ENCODE measurements around the gene MRPS2.
A peak's percentile ranks its signal among the peaks of the same experiment; 100 is the strongest.
"Not testable (repeated sequence)": the region's sequence is repeated elsewhere in the genome, so short reads cannot be mapped to it uniquely, and the experiment has no call there.

MRPS2 gene

DNA sequence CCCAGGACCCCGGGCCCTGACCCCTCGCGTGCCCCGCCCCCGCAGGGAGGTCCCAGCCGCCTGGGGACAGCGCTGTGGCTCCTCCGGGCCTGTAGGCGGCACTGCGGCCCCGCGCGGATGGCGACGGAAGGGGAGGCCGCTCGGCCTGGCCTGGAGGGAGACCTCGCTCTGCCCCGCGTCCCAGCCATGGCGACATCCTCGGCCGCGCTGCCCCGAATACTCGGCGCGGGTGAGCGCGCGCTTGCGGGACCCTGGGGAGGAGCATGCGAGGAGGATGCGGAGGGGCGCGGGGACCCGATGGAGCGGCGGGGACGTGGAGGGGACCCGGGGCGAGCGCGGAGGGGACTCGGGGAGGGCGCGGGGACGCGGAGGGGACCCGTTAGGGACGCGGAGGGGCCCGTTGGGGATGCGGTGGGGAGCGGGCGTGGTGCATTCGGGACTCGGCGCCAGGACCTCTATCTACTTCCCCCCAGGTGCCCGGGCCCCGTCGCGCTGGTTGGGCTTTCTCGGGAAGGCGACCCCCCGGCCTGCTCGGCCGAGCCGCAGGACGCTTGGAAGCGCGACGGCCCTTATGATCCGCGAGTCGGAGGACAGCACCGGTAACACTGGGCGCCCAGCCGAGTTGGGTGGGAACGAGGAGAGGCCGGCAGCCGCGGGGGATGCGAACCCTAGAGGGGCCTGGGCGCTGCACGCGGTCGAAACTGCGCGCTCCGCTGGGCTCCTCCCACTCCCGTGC, at the start of gene MRPS2:
MRPS2 (plus strand) TSS at position 158 of the 736 bp plus-strand sequence; CDS start at position 187, 29 bp downstream.
- peak; percentile 88 for DNase-seq (ENCODE audit: low read depth, low spot score)

DNA sequence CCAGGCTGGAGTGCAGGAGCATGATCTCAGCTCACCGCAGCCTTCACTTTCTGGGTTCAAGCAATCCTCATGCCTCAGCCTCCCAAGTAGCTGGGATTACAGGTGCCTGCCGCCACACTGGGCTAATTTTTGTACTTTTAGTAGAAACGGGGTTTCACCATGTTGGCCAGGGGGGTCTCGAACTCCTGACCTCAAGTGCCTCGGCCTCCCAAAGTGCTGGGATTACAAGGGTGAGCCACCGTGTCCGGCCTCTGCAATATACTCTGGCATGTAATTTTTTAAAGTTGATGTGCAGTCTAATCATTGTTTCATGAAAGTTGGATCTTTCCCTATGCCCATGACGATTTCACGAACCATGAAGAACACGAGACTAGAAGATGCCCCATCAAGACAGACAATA, 49.5 kb upstream of the MRPS2 start:
- no peak for DNase-seq (ENCODE audit: low read depth, low spot score)

DNA sequence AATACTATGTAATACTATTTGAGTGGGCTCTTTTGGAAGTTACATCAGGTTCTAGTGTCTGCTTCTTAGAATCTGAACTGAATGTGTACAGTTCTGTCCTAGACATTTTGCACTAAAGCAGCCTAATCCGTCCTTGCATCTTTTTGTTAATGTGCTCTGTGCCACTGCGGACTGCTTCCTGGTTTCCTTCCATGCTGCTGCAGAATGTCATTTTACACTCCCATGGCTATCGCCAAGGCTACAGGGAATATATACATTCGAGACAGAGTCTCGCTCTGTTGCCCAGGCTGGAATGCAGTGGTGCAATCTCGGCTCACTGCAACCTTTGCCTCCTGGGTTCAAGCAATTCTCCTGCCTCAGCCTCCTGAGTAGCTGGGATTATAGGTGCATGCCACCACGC, 48.6 kb upstream of the MRPS2 start:
- not testable (repeated sequence) for DNase-seq (ENCODE audit: low read depth, low spot score)

DNA sequence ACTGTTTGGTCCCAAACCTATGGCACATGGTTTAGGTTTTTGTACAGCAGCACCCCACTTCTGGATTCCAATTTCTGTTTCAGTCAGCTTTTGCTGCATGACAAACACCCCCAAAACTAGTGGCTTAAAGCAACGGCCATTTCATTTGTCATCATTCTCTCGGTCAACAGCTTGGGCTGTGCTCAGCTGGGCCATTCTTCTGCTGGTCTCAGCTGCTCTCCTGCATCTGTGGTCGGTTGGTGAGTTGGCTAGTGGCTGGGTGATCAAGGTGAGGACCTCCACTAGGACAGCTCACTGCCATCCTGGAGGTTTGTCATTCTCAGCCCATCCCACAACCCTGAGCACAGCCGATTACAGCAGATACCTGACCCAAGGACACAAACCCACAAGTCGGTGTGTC, 45.7 kb upstream of the MRPS2 start:
- no peak for DNase-seq (ENCODE audit: low read depth, low spot score)

DNA sequence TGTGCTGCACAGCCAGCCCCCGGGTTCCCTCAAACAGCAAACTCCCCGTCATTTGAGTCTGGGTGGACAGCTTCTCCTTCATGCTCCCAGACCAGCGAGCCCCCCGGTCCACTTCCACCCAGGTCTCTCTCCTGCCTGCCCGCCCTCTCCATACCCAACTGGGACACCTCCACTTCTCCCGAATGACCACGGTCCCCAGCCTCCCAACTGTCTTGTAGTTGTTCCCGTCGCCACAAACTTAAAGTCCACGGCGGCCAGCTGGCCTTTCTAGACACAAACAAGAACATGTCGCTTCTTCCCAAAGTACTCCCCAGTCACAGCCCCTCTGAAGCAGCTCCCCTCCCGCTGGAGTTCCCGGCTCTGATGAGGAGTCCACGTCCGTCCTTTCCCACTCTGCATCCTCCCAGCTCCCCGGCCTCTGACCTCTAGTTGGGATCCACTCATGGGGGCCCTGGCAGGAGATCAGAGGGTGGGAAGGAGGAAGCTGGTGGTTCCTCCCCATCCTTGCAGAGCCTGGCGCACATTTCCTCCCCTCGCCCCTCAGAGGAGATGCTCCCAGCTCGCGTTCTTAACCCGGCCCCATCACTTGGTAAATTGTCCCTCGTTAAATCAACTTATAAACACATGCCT, 45.0 kb upstream of the MRPS2 start:
- no peak for DNase-seq (ENCODE audit: low read depth, low spot score)

DNA sequence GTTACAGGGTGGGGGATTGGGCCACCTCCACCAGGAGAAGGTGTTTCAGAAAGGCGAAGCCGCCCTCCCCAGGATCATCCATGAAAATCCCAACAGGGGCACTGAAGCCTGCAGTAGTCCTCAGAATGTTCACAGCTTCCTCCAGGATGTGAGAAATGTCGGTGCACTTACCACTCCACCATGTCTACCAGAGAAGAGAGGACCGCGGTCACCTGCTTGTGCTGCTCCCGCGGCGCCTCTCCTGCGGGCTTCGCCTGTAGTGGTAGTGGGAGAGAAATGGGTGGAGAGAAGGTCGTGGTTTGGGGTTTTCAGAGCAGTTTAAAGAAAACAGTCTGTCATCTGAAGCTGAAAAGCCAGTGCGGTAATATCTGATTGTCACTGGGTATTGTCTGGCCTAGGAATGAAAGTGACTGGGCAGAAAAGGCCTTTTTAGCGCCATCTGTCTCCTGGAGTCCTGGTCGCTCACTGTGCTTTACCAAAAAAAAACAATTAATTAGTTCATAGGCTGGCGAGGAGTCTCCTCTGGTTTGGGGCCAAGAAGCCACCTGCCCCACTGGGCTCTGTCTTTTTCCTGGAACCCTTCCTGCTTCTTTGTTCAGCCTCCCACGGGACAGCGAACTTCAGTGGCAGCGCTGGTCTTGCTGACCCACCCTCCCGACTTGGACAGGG, 43.9 kb upstream of the MRPS2 start:
- no peak for DNase-seq (ENCODE audit: low read depth, low spot score)

DNA sequence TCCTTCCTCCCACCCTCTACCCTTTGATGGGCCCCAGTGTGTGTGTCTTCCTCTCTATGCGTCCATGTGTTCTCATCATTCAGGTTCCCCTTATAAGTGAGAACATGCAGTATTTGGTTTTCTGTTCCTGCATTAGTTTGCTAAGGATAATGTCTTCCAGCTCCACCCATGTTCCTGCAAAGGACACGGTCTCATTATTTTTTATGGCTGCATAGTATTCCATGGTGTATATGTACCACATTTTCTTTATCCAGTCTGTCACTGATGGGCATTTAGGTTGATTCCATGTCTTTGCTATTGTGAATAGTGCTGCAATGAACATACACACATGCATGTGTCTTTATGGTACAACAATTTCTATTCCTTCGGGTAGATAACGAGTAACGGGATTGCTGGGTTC, 42.0 kb upstream of the MRPS2 start:
- DNase-seq (ENCODE audit: low read depth, low spot score), result not testable (repeated sequence)

DNA sequence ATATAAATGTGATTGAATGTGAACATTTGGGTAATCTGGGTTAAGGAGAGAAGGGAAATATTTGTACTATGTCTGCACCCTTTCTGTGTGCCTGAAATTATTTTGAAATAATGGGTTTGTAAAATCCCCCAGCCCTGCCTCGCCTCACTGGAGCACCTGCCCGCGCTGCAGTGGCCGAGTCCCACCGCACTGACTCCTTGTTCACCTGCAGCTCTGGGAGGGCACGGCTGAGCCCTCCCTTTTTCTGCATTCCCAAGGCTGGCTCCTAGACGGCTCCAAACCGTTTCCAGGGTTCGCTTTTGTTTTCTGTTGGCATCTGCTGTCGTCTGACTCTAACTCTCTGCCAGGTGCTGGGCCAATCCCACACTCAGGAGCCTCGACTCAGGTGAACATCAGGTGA, 38.5 kb upstream of the MRPS2 start:
- DNase-seq (ENCODE audit: low read depth, low spot score), result no peak

DNA sequence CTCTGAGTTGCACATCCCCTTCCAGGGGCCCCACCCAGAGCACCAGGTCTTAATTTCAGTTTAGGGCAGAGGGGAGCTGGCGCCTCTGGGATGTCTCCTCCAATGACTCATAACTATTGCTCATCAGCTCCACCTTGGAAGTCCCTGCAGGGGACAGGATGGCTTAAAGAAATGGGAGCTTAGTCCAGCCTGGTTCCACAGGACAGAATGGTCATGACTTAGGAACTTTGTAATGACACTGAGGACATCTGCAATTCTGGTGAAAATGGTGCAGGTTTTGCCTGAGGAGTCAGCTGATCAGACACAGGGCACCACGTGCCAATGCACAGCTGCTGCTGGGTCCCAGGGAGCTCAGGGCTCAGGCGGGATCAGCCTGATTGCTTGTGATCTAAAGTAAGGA, 37.3 kb upstream of the MRPS2 start:
- no peak for DNase-seq (ENCODE audit: low read depth, low spot score)

DNA sequence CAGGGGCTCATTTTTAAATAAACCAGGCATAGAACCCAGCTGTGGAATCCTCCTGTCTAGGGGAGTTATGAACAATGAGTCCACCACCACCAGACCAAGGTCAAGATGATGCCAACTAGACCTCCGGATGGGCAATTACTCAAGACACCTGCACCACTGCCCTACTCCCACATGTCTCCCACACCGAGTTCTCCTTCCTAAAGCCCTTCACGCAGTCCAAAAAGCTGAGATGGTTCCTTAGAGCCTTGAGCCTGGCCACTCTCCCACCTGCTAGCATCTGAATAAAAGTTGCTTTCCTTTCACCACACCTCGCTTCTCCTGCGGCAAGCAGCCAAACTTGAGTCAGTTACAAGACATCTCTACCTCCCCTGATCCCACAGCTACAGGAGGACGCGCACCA, 36.3 kb upstream of the MRPS2 start:
- no peak for DNase-seq (ENCODE audit: low read depth, low spot score)

DNA sequence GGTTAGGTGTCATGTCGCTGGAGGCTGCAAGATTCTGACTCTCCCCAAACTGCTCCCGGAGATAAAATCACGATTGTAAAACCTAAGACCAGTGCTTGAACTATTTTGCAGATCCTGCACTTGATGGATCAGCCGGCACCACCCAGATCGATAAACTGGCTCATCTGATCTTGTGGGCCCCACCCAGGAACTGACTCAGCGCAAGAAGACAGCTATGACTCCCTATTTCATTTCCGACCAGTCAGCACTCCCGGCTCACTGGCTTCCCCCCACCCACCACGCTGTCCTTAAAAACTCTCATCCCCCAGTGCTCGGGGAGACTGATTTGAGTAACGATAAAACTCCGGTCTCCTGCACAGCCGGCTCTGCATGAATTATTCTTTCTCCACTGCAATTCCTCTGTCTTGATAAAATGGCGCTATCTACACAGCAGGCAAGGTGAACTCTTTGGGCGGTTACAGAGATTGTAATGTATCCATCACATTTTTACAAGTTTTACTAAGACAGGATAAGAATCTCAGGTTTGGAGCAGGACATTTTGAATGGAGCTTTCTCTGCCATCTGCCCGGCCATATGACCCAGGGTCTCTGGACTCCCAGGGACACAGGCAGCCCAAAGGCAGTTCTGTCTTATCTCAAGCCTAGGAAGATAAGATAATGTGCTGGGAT, 31.5 kb upstream of the MRPS2 start:
- peak; percentile 44 for DNase-seq (ENCODE audit: low read depth, low spot score)

DNA sequence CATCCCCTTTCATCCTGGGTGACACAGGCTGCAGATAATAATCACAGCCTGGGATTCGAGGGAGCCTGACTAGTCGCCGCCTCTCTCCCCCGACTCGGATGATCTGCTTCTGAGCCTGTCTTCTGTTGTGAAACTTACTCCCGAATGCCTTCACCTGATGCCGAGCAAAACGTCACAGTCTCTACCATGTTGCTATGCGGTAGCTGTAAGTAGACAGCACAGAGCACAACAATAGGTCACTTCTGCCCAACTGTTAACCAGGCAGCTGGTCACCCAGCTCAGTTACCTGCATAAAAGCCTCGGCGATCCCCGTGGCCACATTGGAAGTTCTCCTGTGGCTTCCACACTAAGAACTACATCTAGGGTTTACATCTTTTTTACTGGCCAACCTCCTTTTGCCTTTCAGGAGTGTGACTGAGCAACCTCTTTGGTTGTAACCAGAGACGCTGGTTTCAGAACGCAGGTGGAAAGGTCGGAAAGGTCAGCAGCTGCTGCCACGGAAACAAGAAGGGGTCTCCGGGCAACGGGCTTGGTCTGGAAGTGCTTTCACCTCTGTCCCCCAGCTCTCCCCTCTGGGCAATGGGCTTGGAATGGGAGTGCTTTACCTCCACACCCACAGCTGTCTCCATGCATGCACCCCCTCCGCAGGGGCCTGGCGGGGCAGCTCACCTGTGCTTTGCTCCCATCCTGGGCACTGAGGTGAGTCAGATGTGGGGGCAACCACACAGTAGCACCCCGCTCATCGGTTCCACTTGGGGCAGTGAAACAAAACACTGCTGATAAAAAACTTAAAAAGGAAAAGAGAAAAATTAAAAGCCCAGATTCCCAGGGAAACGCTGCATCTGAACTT, 28.5 kb upstream of the MRPS2 start:
- peak; percentile 69 for DNase-seq (ENCODE audit: low read depth, low spot score)

DNA sequence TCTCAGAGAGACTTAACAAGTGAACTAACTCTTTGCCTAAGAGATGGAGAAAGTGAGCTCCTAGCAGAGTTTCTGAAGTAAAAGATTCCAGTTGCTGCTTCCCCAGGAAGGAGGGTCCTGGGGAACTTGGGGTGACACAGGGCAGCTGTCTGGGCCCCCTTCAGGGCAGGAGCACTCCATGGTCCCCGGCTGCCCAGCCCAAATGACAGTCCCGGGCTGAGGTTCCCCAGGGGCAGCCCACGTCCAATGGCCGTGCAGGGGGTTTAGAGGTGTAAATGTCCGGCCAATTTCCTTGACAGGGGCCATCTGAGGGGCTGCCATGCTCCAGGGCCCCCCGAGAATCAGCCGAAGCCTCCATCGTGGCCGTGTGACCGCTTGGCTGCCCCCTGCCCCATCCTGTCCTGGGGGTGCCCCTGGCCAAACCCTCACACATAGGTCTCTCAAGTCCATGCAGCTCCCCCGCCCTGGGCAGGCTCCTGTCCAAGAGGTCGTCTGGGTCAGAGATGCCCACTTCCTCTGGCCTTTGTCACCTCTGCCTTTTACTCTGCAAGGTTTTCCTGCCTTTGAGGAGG, 26.4 kb upstream of the MRPS2 start:
- no peak for DNase-seq (ENCODE audit: low read depth, low spot score)

DNA sequence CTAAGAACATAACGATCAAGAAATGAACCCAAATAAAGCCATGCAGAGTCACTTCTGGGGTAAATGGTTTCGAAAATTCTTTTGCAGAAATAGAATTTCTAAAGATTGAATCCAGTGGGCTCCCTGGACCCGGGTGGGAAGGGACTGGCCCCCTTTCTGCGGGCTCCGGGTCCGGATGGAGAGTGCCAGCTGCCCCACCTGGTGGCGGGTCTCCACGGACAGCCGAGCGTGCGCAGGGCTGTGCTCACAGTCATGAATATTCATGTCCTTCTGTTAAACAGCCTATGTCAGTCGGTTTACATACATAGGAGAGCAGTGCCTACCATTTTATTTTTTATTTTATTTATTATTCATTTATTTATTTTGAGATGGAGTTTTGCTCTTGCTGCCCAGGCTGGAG, 25.6 kb upstream of the MRPS2 start:
- peak; percentile 63 for DNase-seq (ENCODE audit: low read depth, low spot score)

DNA sequence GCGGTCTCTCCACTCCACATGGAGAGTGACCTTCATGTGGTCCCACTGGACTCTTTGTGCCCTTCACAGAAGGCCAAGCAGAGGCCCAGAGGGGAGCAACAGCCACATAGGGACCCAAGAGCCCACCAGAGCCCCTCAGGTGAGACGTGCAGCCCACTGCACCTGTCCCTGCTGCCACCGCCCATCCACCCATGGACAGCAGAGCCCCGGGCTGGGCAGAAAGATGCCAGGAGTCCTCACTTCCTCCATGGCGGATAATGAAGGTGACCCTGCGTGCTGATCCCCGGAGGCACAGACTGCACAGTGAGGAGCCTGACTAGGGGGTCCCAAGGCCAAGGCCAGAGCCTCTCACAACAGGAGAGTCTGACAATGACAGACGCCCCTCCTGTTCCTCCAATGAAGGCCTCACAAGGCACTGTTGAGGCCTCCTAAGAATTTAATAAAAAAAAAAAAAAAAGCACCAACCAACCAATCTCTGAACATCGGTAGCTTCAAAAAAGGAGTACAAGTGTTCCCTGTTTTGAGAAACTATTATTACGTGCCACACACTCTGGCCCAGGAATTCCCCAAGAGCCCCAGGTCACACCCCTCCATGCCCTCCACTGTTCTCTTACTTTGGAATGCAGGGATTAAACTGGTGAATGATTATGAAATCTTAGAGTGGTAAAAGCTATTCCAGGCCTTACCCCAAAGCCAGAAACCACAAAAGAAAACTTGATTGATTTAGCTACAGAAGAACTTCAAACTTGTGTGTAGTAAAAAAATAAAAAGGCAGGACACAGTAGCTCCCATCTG, 23.7 kb upstream of the MRPS2 start:
- no peak for DNase-seq (ENCODE audit: low read depth, low spot score)

DNA sequence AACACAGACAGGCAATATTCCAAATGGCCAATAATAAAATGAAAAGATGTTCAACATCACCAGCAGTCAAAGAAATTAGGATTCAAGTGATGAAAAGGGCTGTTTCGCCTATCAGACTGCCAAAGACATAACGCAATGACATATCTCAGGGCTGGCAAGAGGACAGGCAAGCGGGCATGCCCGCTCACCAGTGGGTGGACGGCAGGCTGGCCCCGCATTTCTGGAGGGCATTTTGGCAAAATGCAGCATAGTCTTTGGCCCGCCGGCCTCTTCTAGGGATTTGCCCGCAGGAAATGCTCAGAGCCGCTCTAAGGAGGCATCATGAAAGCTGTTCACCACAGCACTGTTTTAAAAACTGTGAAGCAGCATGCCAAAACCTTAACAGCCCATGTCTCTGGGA, 22.3 kb upstream of the MRPS2 start:
- DNase-seq (ENCODE audit: low read depth, low spot score), result no peak

DNA sequence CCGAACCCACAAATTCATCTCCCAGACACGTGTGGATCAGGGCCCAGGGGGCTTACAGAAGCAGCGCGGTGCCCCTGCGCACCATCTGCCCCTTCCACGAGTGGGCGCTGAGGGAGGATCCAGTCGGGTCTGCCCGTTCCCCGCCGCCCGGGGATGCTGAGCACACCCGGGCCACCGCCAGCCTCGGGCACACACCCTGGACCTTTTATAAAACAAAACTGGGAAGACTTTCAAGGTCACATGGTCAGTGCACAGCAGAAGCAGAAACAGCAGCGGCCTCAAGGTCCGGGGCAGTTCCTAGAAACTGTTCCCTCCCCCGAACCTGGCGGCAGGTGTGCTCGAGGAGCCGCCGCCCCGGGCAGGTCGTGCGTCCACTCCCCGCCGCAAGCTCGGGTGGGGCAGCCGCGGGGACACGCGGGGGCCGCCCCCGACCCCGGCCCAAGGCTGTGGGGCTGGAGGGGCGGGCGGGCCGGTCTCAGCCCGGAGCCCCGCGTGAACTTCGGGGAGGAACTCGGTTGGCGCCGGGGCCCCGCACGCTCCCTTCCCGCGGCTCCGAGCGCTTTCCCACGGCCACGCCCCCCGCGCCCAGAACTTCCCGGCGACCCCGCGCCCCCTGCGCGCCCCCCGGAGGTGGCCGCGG, 21.5 kb upstream of the MRPS2 start:
- DNase-seq (ENCODE audit: low read depth, low spot score), result peak; percentile 53

DNA sequence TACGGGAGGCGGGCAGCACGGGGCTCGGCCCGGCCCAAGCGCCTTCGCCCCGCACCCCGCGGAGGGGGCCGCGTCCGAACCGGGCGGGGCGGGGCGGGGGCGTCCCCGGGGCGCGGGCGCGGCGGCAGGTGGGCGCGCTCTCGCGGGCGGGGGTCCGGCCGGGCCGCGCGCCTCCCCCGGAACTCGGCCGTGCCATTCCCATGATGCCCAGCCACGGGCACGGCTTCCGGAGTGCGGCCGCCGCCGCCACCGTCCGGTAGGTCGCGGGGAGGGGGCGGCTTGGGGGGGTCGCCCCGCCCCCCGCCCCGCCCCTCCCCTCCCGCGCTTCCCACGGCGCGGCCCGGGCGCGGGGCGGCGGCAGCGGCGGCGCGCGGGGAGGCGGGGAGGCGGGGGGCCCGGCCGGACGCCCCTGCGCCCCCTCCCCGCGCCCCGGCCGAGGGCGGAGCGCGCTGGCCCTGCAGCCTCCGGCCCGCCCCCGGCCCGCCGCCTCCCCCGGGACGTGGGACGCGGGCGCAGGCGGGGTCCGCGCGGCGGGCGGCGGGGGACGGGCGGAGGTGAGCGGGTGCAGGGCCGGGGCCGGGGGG, 20.9 kb upstream of the MRPS2 start, which contains the start of gene PPP1R26:
PPP1R26 (plus strand) TSS at position 314 of the 584 bp plus-strand sequence. CDS start 4,729 bp downstream, outside the sequence.
- DNase-seq (ENCODE audit: low read depth, low spot score), result no peak
